ENCODE measurements around the gene POLR1B. TPM values are rescaled to one million over a fixed set of nuclear protein-coding genes. Genes with fewer than 3 reads are reported as not detected.

The POLR1B gene
- polyA plus RNA-seq, 1 of the 3 experiments (the other 2 are of a cell fraction), result 13.4 TPM

DNA sequence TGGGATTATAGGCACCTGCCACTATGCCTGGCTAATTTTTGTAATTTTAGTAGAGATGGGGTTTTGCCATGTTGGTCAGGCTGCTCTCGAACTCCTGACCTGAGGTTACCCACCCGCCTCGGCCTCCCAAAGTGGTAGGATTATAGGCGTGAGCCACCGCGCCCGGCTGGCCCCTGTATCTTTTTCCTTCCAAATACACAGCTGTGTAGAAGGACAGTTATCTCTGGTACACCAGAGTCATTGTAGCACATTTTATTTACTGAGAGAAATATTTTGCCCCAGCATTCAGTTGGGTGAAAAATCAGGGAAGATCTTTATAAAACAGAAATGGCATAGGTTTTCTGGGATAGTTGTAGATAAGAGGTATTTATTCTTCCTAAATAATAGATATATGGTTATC lies 23.5 kb upstream of the POLR1B start (continued):
- TF ChIP-seq, protein P1, sequence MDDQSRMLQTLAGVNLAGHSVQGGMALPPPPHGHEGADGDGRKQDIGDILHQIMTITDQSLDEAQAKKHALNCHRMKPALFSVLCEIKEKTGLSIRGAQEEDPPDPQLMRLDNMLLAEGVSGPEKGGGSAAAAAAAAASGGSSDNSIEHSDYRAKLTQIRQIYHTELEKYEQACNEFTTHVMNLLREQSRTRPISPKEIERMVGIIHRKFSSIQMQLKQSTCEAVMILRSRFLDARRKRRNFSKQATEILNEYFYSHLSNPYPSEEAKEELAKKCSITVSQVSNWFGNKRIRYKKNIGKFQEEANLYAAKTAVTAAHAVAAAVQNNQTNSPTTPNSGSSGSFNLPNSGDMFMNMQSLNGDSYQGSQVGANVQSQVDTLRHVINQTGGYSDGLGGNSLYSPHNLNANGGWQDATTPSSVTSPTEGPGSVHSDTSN (IDR thresholded peaks at IDR 0.05), result no peak
- TF ChIP-seq JUND (IDR thresholded peaks at IDR 0.05), result no peak

DNA sequence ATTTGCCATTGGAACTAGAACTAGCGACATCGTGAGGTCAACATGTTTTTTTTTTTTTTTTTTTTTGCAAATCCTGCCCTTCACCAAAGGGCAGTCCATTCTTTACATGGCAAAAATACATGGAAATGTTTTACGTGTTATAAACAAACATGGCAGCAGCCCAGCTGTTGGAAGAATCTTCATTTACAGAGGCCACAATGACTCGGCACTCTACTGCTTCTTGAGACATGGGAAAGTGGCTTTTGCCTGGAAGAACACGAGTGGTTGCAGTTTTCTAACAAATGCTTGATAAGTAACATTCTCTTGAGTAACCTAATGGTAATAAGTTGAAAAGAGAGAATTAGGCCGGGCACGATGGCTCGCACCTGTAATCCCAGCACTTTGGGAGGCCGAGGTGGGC lies 22.8 kb upstream of the POLR1B start:
- Histone ChIP-seq H4K20me1 (ENCODE audit: insufficient read depth) (no peaks in the 10 kb centered on the region), H3K4me1 (ENCODE audit: control insufficient read depth in 1 of 2, insufficient read depth in 2 of 2, low read depth in 1 of 2, low read length in 1 of 2) (no peaks in the 10 kb centered on the region), H3K79me2 (ENCODE audit: insufficient read depth) (peaks cover 21% of the 10 kb centered on the region), H3K9ac (no peak overlapping the region), H3K9me3 (0 out of 2 replicates have a peak, but pooled peaks cover 7% of the 10 kb centered on the region), H3K27ac (ENCODE audit: low read depth in 2 of 2, low read length in 1 of 2) (no peak overlapping the region), H3K9me2 (no peaks in the 10 kb centered on the region), H2AFZ (ENCODE audit: low read depth) (no peak overlapping the region), H3K36me3 (replicated peaks in 1 of 2; ENCODE audit: control insufficient read depth in 1 of 2, insufficient read depth in 2 of 2, low read length in 1 of 2) (peaks cover 38 to 57% of the 10 kb centered on the region in 2 experiments), H3K4me2 (no peak overlapping the region), H3F3A (replicated peaks; ENCODE audit: insufficient read depth) (peaks cover 6% of the 10 kb centered on the region), H3K27me3 (ENCODE audit: insufficient read depth) (no peaks in the 10 kb centered on the region), H3K4me3 (ENCODE audit: low read depth in 2 of 2, low read length in 1 of 2) (no peak overlapping the region)
- ChIA-PET POLR2A (no interaction called here), CTCF (no interaction called here)
- 96% methylated on average over 9 of the region's 9 CpGs for WGBS (ENCODE audit: low lambda C conversion rate)
- TF ChIP-seq RXRA (IDR thresholded peaks at IDR 0.05; ENCODE audit: borderline replicate concordance, low read depth) (no peak), SMC3 (IDR thresholded peaks at IDR 0.05; ENCODE audit: low read depth, low read length) (no peak), RCOR1 (IDR thresholded peaks at IDR 0.05; ENCODE audit: low read length) (no peak), JUND (IDR thresholded peaks at IDR 0.05) (no peak), FOSL2 (IDR thresholded peaks at IDR 0.05; ENCODE audit: borderline replicate concordance, low read depth) (no peak), POLR2AphosphoS5 (IDR thresholded peaks at IDR 0.05; ENCODE audit: low read depth, low read length) (no peak), TCF12 (IDR thresholded peaks at IDR 0.05) (no peak), TAF1 (IDR thresholded peaks at IDR 0.05; ENCODE audit: borderline replicate concordance, low read depth, low read length) (no peak), NFIC (IDR thresholded peaks at IDR 0.05; ENCODE audit: borderline replicate concordance) (no peak), CHD2 (IDR thresholded peaks at IDR 0.05; ENCODE audit: low read length, partially characterized antibody) (no peak)
- no peak for DNase-seq

DNA sequence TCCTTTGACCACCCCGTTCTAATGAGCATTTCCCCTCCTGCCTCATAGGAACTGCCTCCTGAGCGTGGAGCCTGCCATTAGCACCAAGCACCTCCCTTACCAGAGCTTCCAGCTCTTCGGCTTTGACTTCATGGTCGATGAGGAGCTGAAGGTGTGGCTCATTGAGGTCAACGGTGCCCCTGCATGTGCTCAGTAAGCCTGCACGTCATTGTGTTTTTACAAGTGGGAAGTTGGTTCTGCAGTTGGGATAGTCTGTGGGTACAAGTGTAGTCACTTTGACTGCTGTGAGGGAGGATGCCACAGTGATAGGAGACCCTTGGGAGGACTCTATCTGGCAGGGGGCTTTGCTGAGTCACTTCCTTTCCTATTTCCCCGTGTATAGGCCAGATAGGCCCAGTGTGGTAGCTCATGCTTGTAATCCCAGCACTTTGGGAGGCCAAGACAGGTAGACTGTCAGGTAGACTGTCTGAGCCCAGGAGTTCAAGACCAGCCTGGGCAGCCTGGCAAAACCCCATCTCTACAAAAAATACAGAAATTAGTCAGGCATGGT lies 22.0 kb upstream of the POLR1B start:
- POLR2A ChIA-PET, result no interaction called here
- DNase-seq, result no peak
- TF ChIP-seq FOSL2 (IDR thresholded peaks at IDR 0.05; ENCODE audit: borderline replicate concordance, low read depth) (no peak), MEF2A (IDR thresholded peaks at IDR 0.05; ENCODE audit: borderline replicate concordance, low read depth) (no peak), NRF1 (IDR thresholded peaks at IDR 0.05; ENCODE audit: low read depth, low read length) (no peak), EP300 (IDR thresholded peaks at IDR 0.05; ENCODE audit: borderline replicate concordance in 1 of 2, low read depth in 1 of 2, low read length in 1 of 2) (no peak), RXRA (IDR thresholded peaks at IDR 0.05; ENCODE audit: borderline replicate concordance, low read depth) (no peak), RFX5 (IDR thresholded peaks at IDR 0.05; ENCODE audit: low read length) (no peak), JUND (IDR thresholded peaks at IDR 0.05) (no peak)
- TF ChIP-seq, protein P2, sequence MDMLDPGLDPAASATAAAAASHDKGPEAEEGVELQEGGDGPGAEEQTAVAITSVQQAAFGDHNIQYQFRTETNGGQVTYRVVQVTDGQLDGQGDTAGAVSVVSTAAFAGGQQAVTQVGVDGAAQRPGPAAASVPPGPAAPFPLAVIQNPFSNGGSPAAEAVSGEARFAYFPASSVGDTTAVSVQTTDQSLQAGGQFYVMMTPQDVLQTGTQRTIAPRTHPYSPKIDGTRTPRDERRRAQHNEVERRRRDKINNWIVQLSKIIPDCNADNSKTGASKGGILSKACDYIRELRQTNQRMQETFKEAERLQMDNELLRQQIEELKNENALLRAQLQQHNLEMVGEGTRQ (IDR thresholded peaks at IDR 0.05; ENCODE audit: borderline replicate concordance, low read depth, low read length), result no peak
- TF ChIP-seq, protein P3, sequence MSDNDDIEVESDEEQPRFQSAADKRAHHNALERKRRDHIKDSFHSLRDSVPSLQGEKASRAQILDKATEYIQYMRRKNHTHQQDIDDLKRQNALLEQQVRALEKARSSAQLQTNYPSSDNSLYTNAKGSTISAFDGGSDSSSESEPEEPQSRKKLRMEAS (IDR thresholded peaks at IDR 0.05; ENCODE audit: low read depth), result no peak
- TF ChIP-seq, protein P4, sequence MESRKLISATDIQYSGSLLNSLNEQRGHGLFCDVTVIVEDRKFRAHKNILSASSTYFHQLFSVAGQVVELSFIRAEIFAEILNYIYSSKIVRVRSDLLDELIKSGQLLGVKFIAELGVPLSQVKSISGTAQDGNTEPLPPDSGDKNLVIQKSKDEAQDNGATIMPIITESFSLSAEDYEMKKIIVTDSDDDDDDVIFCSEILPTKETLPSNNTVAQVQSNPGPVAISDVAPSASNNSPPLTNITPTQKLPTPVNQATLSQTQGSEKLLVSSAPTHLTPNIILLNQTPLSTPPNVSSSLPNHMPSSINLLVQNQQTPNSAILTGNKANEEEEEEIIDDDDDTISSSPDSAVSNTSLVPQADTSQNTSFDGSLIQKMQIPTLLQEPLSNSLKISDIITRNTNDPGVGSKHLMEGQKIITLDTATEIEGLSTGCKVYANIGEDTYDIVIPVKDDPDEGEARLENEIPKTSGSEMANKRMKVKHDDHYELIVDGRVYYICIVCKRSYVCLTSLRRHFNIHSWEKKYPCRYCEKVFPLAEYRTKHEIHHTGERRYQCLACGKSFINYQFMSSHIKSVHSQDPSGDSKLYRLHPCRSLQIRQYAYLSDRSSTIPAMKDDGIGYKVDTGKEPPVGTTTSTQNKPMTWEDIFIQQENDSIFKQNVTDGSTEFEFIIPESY (IDR thresholded peaks at IDR 0.05; ENCODE audit: borderline replicate concordance, low read depth), result no peak
- TF ChIP-seq, protein P1 (IDR thresholded peaks at IDR 0.05), result no peak
- TF ChIP-seq, protein P5, sequence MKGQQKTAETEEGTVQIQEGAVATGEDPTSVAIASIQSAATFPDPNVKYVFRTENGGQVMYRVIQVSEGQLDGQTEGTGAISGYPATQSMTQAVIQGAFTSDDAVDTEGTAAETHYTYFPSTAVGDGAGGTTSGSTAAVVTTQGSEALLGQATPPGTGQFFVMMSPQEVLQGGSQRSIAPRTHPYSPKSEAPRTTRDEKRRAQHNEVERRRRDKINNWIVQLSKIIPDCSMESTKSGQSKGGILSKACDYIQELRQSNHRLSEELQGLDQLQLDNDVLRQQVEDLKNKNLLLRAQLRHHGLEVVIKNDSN (IDR thresholded peaks at IDR 0.05; ENCODE audit: borderline replicate concordance, low read depth), result no peak

More for the DNA sequence above, 22.0 kb upstream of the POLR1B start:
- no peaks in the 10 kb centered on the region for H3K27me3 ChIP-seq (ENCODE audit: insufficient read depth)
- no peak overlapping the region for H2AFZ ChIP-seq (ENCODE audit: low read depth)
- CTCF ChIA-PET, result no interaction called here
- no peak overlapping the region for H3K27ac ChIP-seq (ENCODE audit: low read depth in 2 of 2, low read length in 1 of 2)
- no peaks in the 10 kb centered on the region for H3K4me1 ChIP-seq (ENCODE audit: control insufficient read depth in 1 of 2, insufficient read depth in 2 of 2, low read depth in 1 of 2, low read length in 1 of 2)
- 95% methylated on average over 7 of the region's 7 CpGs for WGBS (ENCODE audit: low lambda C conversion rate)
- H3K9ac ChIP-seq, result no peak overlapping the region
- no peaks in the 10 kb centered on the region for H3K9me2 ChIP-seq
- no peaks in the 10 kb centered on the region for H3K9me3 ChIP-seq
- peaks cover 17% of the 10 kb centered on the region for H3K79me2 ChIP-seq (ENCODE audit: insufficient read depth)
- H3F3A ChIP-seq (replicated peaks; ENCODE audit: insufficient read depth), result peaks cover 6% of the 10 kb centered on the region
- H3K36me3 ChIP-seq (replicated peaks in 1 of 2; ENCODE audit: control insufficient read depth in 1 of 2, insufficient read depth in 2 of 2, low read length in 1 of 2), result peaks cover 30 to 49% of the 10 kb centered on the region in 2 experiments
- no peak overlapping the region for H3K4me3 ChIP-seq (ENCODE audit: low read depth in 2 of 2, low read length in 1 of 2)
- H3K4me2 ChIP-seq, result no peak overlapping the region
- H4K20me1 ChIP-seq (ENCODE audit: insufficient read depth), result no peaks in the 10 kb centered on the region
